HCT116 (cell line): ENCODE data around the gene TOX2. TPM values are rescaled to one million over a fixed set of nuclear protein-coding genes. Genes with fewer than 3 reads are reported as not detected.

Source experiments
- ATAC-seq: fragments of 200-7000 bp; cut with Tn5 transposase; 2 replicates; pipeline ENCODE4 v1.9.1; 2020; ENCODE audit warnings: mild to moderate bottlenecking, moderate library complexity
- BruUV-seq: library from RNA; stranded (reverse); fragments of 400-500 nt; replicated peaks from 2 replicates; lab custom pipeline; 2021; lab: Mats Ljungman, UMichigan
- CTCF ChIA-PET: fragments of 300-600 bp; sonication (Branson Sonifier 250); formaldehyde crosslinking; loops from one replicate; lab custom pipeline; 2021; ENCODE audit warnings: antibody characterized with exemption; lab: Charles Lee
- POLR2A ChIA-PET: fragments of 300-600, 350-600 bp; sonication (Branson Sonifier 250); formaldehyde crosslinking; loops from one replicate; lab custom pipeline; 2021; ENCODE audit warnings: antibody characterized with exemption; lab: Charles Lee
- RAD21 ChIA-PET, 2 experiments: fragments of 300-600 bp; sonication (Branson Sonifier 250); formaldehyde crosslinking; loops; one replicate each; lab custom pipeline; 2023; ENCODE audit warnings: low total read pairs in 2 of 2; ENCODE audit not compliant: uncharacterized antibody in 2 of 2, unreplicated experiment in 2 of 2, low non-redundant PET in 1 of 2; lab: Charles Lee
- DNase-seq: peaks from one replicate; pipeline ENCODE4 v3.0.0-alpha.2; 2010; ENCODE audit warnings: low read depth, low spot score
- H2AFZ ChIP-seq: fragments of 200-600 bp; shearing (Covaris generic), sonication (generic); 2 replicates; pipeline ENCODE4 v1.6.1; 2017; ENCODE audit warnings: low read depth, mixed run types, mixed read lengths, antibody characterized with exemption, low read length; ENCODE audit not compliant: poor library complexity, severe bottlenecking
- H3K27ac ChIP-seq: 2 replicates; pipeline ENCODE4 v1.5.1; 2012; ENCODE audit warnings: low read depth, low read length
- H3K27me3 ChIP-seq: fragments of 200-600 bp; sonication (generic); 2 replicates; pipeline ENCODE4 v1.6.1; 2016; ENCODE audit warnings: mixed run types, low read length, mixed read lengths; ENCODE audit not compliant: insufficient read depth
- H3K36me3 ChIP-seq, 2 experiments: fragments of 200-500 bp in 1 of 2; fragments of 200-600 bp in 1 of 2; sonication (Bioruptor generic) in 1 of 2; sonication (generic) in 1 of 2; 2 replicates each; pipeline versions ENCODE4 v1.5.1 to v1.6.1; 2014 to 2016; ENCODE audit warnings: low read length in 2 of 2, inconsistent platforms in 1 of 2, mixed read lengths in 1 of 2, mixed run types in 1 of 2; ENCODE audit not compliant: insufficient read depth in 2 of 2, control insufficient read depth in 1 of 2
- H3K4me1 ChIP-seq, 2 experiments: fragments of 200-600 bp in 1 of 2; sonication (generic) in 1 of 2; 2 replicates each; pipeline versions ENCODE4 v1.5.1 to v1.6.1; 2012 to 2017; ENCODE audit warnings: low read length in 2 of 2, inconsistent platforms in 1 of 2, mild to moderate bottlenecking in 1 of 2, mixed read lengths in 1 of 2, mixed run types in 1 of 2, moderate library complexity in 1 of 2; ENCODE audit not compliant: insufficient read depth in 2 of 2, control insufficient read depth in 1 of 2
- H3K4me2 ChIP-seq: fragments of 200-600 bp; sonication (generic); 2 replicates; pipeline ENCODE4 v1.6.1; 2017; ENCODE audit warnings: mixed run types, low read length, mixed read lengths
- H3K4me3 ChIP-seq, 2 experiments: fragments of 200-600 bp in 1 of 2; sonication (generic) in 1 of 2; replicated peaks in 1 of 2; 2 replicates each; pipeline ENCODE4 v1.5.1; 2011 to 2016; ENCODE audit warnings: low read length in 2 of 2, control low read depth in 1 of 2, low read depth in 1 of 2, mild to moderate bottlenecking in 1 of 2, mixed read lengths in 1 of 2, mixed run types in 1 of 2
- H3K79me2 ChIP-seq: fragments of 200-600 bp; sonication (generic); 2 replicates; pipeline ENCODE4 v1.6.1; 2017; ENCODE audit warnings: mild to moderate bottlenecking, mixed run types, low read length, moderate library complexity, mixed read lengths; ENCODE audit not compliant: insufficient read depth
- H3K9ac ChIP-seq: fragments of 200-600 bp; sonication (generic); 2 replicates; pipeline ENCODE4 v1.6.1; 2016; ENCODE audit warnings: low read length, mixed read lengths
- H3K9me2 ChIP-seq: fragments of 200-600 bp; sonication (generic), shearing (Covaris generic); 2 replicates; pipeline ENCODE4 v1.6.1; 2017; ENCODE audit warnings: mixed run types, mild to moderate bottlenecking, moderate library complexity; ENCODE audit not compliant: insufficient read depth
- H3K9me3 ChIP-seq, 2 experiments: fragments of 200-500 bp in 1 of 2; fragments of 200-600 bp in 1 of 2; sonication (Bioruptor generic) in 1 of 2; sonication (generic) in 1 of 2; 2 replicates each; pipeline ENCODE4 v1.6.1; 2014 to 2017; ENCODE audit warnings: low read length in 2 of 2, mixed read lengths in 2 of 2, inconsistent platforms in 1 of 2, low read depth in 1 of 2, mild to moderate bottlenecking in 1 of 2, mixed run types in 1 of 2, moderate library complexity in 1 of 2; ENCODE audit not compliant: control insufficient read depth in 1 of 2, insufficient read depth in 1 of 2
- H4K20me1 ChIP-seq: fragments of 200-600 bp; sonication (generic), shearing (Covaris generic); 2 replicates; pipeline ENCODE4 v1.6.1; 2017; ENCODE audit warnings: mixed run types, mild to moderate bottlenecking, moderate library complexity; ENCODE audit not compliant: insufficient read depth
- CBX3 ChIP-seq: IDR thresholded peaks from 2 replicates; pipeline ENCODE4 v1.6.1; 2012; ENCODE audit warnings: low read depth
- CEBPB ChIP-seq: IDR thresholded peaks from 2 replicates; pipeline ENCODE4 v1.6.1; 2012; ENCODE audit warnings: low read depth
- EGR1 ChIP-seq: IDR thresholded peaks from 2 replicates; pipeline ENCODE4 v1.6.1; 2012; ENCODE audit warnings: low read depth
- ELF1 ChIP-seq: IDR thresholded peaks from 2 replicates; pipeline ENCODE4 v1.6.1; 2012; ENCODE audit warnings: low read depth, borderline replicate concordance
- EZH2 ChIP-seq: fragments of 200-600 bp; sonication (generic); IDR thresholded peaks from 2 replicates; pipeline ENCODE4 v1.6.1; 2017; ENCODE audit warnings: antibody characterized with exemption, mixed run types
- EZH2phosphoT487 ChIP-seq: fragments of 200-600 bp; IDR thresholded peaks from 2 replicates; pipeline ENCODE4 v1.6.1; 2018; ENCODE audit warnings: antibody characterized with exemption, borderline replicate concordance
- FOSL1 ChIP-seq: IDR thresholded peaks from 2 replicates; pipeline ENCODE4 v1.6.1; 2012; ENCODE audit warnings: low read depth
- JUND ChIP-seq: IDR thresholded peaks from 2 replicates; pipeline ENCODE4 v1.6.1; 2012
- POLR2A ChIP-seq: IDR thresholded peaks from 2 replicates; pipeline ENCODE4 v1.7.0; 2011; ENCODE audit warnings: borderline replicate concordance; ENCODE audit not compliant: insufficient read depth, insufficient read length; ENCODE audit errors: extremely low read depth
- POLR2AphosphoS5 ChIP-seq: IDR thresholded peaks from 2 replicates; pipeline ENCODE4 v1.6.1; 2011; ENCODE audit warnings: mild to moderate bottlenecking, low read depth, low read length, moderate library complexity
- RAD21 ChIP-seq: IDR thresholded peaks from 2 replicates; pipeline ENCODE4 v1.6.1; 2012; ENCODE audit warnings: low read depth, mild to moderate bottlenecking
- SP1 ChIP-seq: IDR thresholded peaks from 2 replicates; pipeline ENCODE4 v1.6.1; 2012; ENCODE audit warnings: low read depth
- SRF ChIP-seq: IDR thresholded peaks from 2 replicates; pipeline ENCODE4 v1.6.1; 2012; ENCODE audit warnings: low read depth
- TCF7L2 ChIP-seq: IDR thresholded peaks from 2 replicates; pipeline ENCODE4 v1.7.0; 2011; ENCODE audit warnings: borderline replicate concordance, inconsistent platforms; ENCODE audit not compliant: insufficient read depth, insufficient read length; ENCODE audit errors: extremely low read depth
- YY1 ChIP-seq: IDR thresholded peaks from 2 replicates; pipeline ENCODE4 v1.6.1; 2011; ENCODE audit warnings: low read length, low read depth, moderate library complexity, mild to moderate bottlenecking; ENCODE audit not compliant: insufficient replicate concordance; ENCODE audit errors: extremely low read depth
- ZFX ChIP-seq: fragments of 450-650 bp; IDR thresholded peaks from 2 replicates; pipeline ENCODE4 v1.6.1; 2017
- intact Hi-C: fragments of 100-400 bp; cut with micrococcal nuclease; formaldehyde crosslinking; loops from 2 replicates; pipeline ENCODE4 v1.10.0; 2022
- total RNA-seq: library from RNA; stranded (reverse); gene quantifications from one replicate; pipeline ENCODE4 v1.2.1, GENCODE V29; 2021; ENCODE audit not compliant: unreplicated experiment
- TF ChIP-seq, protein P1 (sequence below): IDR thresholded peaks from 2 replicates; pipeline ENCODE4 v1.6.1; 2012
- TF ChIP-seq, protein P2 (sequence below): IDR thresholded peaks from 2 replicates; pipeline ENCODE4 v1.6.1; 2012

The TOX2 gene
- total RNA-seq, 1 experiment from 2014 or later, result 39.6 TPM

DNA sequence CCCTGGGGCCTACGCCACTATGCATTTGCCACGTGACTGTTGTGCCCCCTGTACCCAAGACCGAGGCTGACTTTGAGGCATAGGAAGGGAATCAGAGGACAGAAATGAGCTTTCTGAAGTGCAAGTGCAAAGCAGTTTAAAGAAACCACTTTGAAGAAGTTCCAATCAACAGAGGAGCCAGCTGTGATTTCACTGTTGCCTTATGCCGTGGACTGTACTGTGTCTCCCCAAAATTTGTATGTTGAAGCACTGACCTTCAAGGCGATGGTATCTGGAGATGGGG lies 161.2 kb downstream of the TOX2 start:
- Histone ChIP-seq H3K4me3 (no peak overlapping the region), H3K79me2 (no peaks in the 10 kb centered on the region), H3K4me1 (peaks cover 0 to 20% of the 10 kb centered on the region in 2 experiments; a peak in 2 of 4 replicates), H3K27ac (no peak overlapping the region), H3K9ac (no peak overlapping the region), H4K20me1 (no peaks in the 10 kb centered on the region), H2AFZ (no peak overlapping the region), H3K9me3 (no peaks in the 10 kb centered on the region), H3K36me3 (no peaks in the 10 kb centered on the region), H3K27me3 (no peaks in the 10 kb centered on the region), H3K9me2 (no peaks in the 10 kb centered on the region), H3K4me2 (no peak overlapping the region)
- RAD21 ChIA-PET, result no interaction called here
- ATAC-seq (no peak), DNase-seq (no peak)
- BruUV-seq, result no TSS peak
- intact Hi-C loops, result no loop called here
- POLR2A ChIA-PET, result no interaction called here
- TF ChIP-seq RAD21, result no peak
- no peak for TF ChIP-seq JUND
- TF ChIP-seq CEBPB, result no peak
- no peak for TF ChIP-seq EGR1
- TF ChIP-seq FOSL1, result no peak
- no peak for TF ChIP-seq CBX3
- TF ChIP-seq EZH2phosphoT487, result no peak
- TF ChIP-seq, protein P1, sequence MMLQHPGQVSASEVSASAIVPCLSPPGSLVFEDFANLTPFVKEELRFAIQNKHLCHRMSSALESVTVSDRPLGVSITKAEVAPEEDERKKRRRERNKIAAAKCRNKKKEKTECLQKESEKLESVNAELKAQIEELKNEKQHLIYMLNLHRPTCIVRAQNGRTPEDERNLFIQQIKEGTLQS, result no peak
- TF ChIP-seq SP1, result no peak
- TF ChIP-seq POLR2A, result no peak
- TF ChIP-seq YY1, result no peak
- TF ChIP-seq POLR2AphosphoS5, result no peak
- CTCF ChIA-PET, result no interaction called here

DNA sequence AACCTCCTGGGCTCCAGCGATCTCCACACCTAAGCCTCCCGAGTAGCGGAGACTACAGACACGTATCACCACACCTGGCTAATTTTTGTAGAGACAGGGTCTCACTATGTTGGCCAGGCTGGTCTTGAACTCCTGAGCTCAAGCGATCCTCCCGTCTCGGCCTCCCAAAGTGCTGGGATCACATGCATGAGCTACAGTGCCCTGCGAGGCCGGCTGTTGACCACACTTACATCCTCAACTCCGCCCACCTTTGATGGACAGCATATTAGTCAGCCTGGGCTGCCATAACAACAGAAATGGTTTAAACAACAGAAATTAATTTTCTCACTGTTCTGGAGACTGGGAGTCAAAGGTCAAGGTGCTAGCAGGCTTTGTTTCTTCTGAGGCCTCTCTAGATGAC lies 164.6 kb downstream of the TOX2 start:
- no peaks in the 10 kb centered on the region for H3K27me3 ChIP-seq
- H2AFZ ChIP-seq, result no peak overlapping the region
- POLR2A ChIA-PET, result interaction anchor here (0.8 kb wide), 1 partner anchor 166 kb away, joined by 3 read pairs; no protein-coding TSS in a partner anchor
- H3K79me2 ChIP-seq, result no peaks in the 10 kb centered on the region
- H3K27ac ChIP-seq, result no peak overlapping the region
- no peak overlapping the region for H3K9ac ChIP-seq
- no peak for ATAC-seq
- DNase-seq, result no peak
- H3K4me2 ChIP-seq, result no peak overlapping the region
- no peaks in the 10 kb centered on the region for H3K9me3 ChIP-seq
- no peak for TF ChIP-seq ELF1
- TF ChIP-seq RAD21, result no peak
- no peak for TF ChIP-seq SRF
- no peak for TF ChIP-seq EZH2
- no peak for TF ChIP-seq ZFX
- TF ChIP-seq POLR2AphosphoS5, result no peak
- no peak for TF ChIP-seq SP1
- TF ChIP-seq EZH2phosphoT487, result no peak
- TF ChIP-seq POLR2A, result no peak
- no peak for TF ChIP-seq CEBPB
- TF ChIP-seq CBX3, result no peak
- TF ChIP-seq, protein P1, result no peak
- TF ChIP-seq EGR1, result no peak
- no peak for TF ChIP-seq JUND
- no peak for TF ChIP-seq TCF7L2
- TF ChIP-seq, protein P2, sequence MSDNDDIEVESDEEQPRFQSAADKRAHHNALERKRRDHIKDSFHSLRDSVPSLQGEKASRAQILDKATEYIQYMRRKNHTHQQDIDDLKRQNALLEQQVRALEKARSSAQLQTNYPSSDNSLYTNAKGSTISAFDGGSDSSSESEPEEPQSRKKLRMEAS, result no peak
- TF ChIP-seq FOSL1, result no peak
- intact Hi-C loops, result no loop called here
- no peaks in the 10 kb centered on the region for H3K36me3 ChIP-seq
- no peaks in the 10 kb centered on the region for H4K20me1 ChIP-seq
- no peaks in the 10 kb centered on the region for H3K9me2 ChIP-seq
- RAD21 ChIA-PET, result interaction anchor here (1.2 to 2.2 kb wide), 2 partner anchors 330 to 630 kb away, joined by 3 to 18 read pairs; no protein-coding TSS in a partner anchor
- peaks cover 7 to 27% of the 10 kb centered on the region in 2 experiments for H3K4me1 ChIP-seq
- CTCF ChIA-PET, result interaction anchor here (2.9 kb wide), 1 partner anchor 329 kb away, joined by 32 read pairs; no protein-coding TSS in a partner anchor
- no TSS peak for BruUV-seq
- H3K4me3 ChIP-seq, result no peak overlapping the region
